Measurements from ENCODE around the gene TRA2B.

The TRA2B gene

GRCh38 chr3:185937689-185938374, at the start of gene TRA2B:
TSS of gene TRA2B (minus strand) at chr3:185938014. CDS start at chr3:185937860, 154 bp downstream.
- peak; percentile 99 for DNase-seq

- no peak for DNase-seq
Observed at GRCh38 chr3:185986198-185986777, 48.5 kb upstream of the TRA2B start.

DNA sequence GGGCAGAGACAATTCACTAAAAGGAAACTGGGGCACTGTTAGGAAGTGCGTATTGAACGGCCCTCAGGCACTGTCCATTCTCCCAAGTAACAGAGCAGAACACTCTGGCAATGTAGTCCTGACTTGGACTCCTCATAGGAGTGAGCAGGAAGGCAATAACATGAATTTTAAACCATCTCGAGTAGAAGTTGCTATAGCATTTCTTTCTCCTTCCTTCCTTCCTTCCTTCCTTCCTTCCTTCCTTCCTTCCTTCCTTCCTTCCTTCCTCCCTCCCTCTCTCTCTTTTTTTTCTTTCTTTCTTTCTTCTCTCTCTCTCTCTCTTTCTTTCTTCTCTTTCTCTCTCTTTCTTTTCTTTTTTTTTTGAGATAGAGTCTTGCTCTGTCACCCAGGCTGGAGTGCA, 46.4 kb upstream of the TRA2B start:
- DNase-seq = no peak

DNA sequence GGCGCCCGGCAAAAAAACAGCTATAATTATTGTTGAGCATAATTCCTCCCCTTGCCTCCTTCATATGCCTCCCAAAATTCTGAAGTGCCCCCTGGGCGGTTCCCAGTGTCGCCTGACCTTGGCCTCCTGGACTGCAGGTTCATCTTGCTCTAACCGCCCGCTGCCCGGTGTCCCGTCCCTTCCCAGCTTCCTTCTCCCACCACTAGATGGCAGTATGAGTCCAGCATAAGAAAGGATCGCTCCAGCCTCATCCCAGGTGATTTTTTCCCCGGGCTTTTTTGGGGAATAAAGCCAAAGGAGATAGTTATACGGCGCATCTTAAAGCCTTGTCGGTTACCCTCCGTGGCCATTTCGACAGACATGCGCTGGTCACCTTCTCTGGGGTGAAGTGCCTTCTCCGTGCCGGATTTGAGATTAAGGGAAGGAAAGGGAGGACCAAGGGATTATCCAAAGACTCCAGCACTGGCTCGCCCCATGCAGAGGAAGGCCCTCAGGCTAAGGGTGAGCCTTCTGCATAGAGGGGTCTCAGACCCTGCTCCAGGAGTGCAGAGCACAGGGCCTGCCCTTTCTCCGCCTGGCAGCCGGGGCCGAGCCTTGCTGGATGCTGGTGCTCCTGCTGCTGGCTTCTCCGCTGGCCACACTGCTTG, 45.8 kb upstream of the TRA2B start:
- DNase-seq = peak; percentile 63

DNA sequence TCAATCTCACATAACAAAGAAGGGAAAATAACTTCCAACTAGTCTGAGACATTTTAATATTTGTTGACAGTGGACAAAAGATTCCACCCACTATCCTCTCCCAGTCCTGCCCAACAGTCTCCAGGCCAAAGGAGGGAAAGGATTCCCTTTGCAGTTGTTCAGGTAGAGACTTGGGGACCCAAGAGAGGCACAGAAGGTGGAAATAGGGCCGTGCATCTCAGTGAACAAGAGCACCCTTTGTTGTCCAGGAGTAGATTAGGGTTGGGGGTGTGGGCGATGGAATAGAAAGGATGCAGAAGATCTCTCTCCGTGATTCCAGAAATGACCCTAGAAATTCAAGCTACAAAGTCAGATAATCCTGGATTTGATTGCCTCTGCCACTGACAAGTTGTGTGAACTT, 44.8 kb upstream of the TRA2B start:
- no peak for DNase-seq

DNA sequence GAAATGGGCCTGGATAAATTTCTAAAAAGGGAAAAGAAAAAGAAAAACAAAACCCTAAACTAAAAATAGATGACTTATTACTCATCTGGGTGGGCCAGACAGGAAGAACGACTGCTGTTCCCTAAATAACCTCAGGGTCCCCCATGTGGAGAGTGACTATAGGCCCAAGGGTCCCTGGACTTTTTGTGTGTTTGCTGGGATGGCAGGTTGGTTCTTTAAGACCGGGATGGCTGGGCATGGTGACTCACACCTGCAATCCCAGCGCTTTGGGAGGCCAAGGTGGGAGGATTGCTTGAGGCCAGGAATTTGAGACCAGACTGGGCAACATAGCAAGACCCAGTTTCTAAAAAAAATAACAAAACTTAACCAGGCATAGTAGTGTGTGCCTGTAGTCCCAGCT, 43.8 kb upstream of the TRA2B start:
- DNase-seq = no peak

- no peak for DNase-seq
Observed at GRCh38 chr3:185979721-185980121, 41.9 kb upstream of the TRA2B start.

- no peak for DNase-seq
Observed at GRCh38 chr3:185978516-185978915, 40.7 kb upstream of the TRA2B start.

- DNase-seq = no peak
Observed at GRCh38 chr3:185977679-185978040, 39.8 kb upstream of the TRA2B start.

DNA sequence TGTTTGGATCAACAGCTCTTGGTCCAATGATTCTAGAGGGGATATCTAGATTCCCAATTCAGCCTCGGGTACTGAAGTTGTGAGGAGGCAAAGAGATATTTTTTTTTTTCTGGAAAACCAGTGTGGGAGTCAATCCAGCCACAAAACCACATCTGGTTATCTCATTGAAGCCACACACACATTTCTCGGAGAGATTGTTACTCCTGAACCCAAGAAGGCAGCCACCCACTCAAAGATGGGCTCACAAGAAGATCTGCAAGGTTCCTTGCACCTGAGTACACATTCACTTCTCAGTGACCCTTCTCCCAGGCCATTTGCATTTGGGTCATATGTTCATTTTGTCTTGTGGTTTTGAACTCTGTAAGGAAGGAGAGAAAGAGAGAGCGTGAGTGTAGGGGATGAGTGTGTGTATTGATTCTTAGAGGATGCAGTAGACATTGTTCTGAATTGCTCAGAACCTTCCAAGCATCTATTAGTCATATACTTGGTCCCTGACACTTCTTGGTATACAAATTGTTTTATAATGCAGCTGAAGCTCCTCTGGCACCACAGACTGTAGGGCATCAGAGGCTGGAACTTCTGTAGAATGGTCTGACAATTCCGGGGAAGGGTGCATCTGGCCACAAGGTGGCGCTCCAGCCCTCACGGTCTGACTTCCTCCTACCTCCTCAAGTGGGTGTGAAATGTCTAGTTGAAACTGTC, 39.3 kb upstream of the TRA2B start:
- peak; percentile 79 for DNase-seq

- DNase-seq = no peak
Observed at GRCh38 chr3:185976100-185976499, 38.3 kb upstream of the TRA2B start.

DNA sequence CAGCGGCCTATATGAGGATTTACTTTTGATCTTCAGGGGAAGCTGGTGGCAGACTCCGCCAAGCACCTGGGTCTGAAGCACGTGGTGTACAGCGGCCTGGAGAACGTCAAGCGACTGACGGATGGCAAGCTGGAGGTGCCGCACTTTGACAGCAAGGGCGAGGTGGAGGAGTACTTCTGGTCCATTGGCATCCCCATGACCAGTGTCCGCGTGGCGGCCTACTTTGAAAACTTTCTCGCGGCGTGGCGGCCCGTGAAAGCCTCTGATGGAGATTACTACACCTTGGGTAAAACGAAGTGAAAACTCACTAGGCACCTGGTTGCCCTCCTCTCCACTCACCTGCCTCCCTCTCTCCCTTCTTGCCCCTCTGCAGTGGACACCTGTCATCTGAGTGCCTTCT, 33.8 kb upstream of the TRA2B start:
- DNase-seq = no peak

GRCh38 chr3:185968168-185968567, 30.4 kb upstream of the TRA2B start:
- DNase-seq = no peak

DNA sequence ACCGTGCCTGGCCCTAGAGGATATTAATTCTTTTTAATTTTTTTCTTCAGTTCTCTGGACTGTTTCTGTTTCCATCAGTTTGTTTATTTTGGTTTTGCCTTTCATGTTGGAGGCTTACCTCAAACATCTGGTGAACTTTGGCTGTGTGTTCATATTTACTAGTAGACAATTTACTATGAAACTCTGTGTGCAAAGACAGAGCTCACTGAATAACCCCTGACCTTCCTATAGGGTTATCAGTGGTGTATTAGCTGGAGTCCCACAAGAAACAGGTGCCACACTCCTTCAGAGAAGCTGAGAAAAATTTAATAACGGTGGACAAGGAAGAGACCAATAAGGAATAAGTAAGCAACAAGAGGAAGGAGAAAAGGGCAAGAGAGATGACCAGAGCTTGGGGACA, 28.8 kb upstream of the TRA2B start:
- DNase-seq = no peak

DNA sequence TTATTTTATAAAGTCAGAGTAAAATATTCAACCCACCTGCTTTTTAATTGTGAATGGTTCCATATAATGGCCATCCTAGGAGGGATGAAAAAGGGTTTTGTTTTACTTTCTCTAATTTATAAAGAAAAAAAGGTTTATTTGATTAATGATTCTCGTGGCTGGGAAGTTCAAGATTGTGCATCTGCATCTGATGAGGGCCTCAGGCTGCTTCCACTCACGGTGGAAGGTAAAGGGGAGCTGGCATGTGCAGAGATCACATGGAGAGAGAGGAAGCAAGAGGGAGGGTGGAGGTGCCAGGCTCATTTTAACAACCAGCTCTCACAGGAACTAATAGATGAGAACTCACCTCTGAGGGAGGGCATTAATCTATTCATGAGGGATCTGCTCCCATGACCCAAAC, 27.7 kb upstream of the TRA2B start:
- DNase-seq = no peak

GRCh38 chr3:185961675-185962232, 23.9 kb upstream of the TRA2B start:
- no peak for DNase-seq

DNA sequence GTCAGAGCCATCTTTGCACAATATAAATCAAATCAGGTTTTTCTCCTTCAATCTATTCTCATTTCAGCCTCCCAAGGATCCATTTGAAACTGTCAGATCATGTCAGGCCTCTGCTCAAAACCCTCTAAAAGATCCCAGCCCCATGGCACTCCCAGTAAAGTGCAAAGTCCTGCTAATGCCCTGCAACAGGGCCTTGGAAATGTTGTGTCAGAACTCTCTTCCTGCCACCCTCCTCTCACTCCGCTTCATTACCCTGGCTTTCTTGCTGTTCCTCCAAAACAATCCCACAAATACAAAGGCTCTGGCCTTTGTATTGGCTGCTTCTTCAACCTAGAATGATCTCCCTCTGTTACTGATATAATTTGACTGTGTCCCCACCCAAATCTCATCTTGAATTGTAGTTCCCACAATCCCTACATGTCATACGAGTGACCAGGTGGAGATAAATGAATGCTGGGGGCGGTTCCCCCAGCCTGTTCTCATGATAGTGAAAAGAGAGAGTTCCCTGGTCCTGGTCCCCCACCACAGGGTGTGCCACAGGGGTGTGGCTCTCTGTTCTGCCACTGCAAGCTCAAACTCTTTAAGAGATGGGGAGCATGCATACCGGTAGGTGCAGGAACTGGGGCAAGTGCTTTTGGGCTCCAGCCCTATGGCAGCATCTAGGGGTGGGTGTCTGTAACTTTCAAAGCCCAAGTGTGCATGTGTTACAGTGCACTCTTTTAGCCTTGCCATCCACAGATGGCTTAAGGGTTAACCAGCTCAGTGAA, 22.9 kb upstream of the TRA2B start:
- peak; percentile 21 for DNase-seq

DNA sequence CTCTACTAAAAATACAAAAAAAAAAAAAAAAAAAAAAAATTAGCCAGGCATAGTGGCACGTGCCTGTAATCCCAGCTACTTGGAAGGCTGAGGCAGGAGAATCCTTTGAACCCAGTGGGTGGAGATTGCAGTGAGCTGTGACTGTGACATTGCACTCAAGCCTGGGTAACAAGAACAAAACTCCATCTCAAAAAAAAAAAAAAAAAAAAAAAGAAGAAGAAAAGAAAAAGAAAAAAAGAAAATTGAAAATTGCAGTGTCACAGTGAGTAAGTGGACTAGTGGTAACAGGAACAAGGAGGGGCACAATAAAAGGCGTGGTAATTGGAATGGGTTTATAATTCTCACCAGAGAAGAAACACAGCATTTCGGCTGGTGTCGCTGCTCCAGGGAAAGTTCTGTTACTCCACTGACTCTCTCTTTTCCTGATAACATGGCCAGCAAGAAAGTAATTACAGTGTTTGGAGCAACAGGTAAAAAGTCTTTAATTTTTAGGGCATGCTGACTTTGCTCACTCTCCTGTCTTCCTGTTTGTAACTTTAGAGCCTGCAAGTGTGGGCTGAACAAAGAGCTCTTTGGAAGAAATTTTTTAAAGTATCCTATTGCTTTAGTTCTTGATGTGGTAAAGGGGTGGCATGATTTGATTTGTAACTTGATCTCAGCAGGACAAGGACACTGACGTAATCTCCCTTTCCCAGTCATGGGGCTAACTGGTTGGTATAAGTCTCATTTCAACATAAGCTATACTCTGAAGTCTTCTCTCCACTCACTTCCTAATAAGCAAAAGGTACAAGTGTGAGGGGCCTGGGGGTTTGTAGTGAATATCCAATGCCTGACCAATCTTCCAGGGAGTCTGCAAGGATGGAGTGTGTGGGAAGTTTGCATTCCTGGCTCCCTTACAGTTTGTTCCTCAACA, 22.1 kb upstream of the TRA2B start:
- DNase-seq = peak; percentile 93

DNA sequence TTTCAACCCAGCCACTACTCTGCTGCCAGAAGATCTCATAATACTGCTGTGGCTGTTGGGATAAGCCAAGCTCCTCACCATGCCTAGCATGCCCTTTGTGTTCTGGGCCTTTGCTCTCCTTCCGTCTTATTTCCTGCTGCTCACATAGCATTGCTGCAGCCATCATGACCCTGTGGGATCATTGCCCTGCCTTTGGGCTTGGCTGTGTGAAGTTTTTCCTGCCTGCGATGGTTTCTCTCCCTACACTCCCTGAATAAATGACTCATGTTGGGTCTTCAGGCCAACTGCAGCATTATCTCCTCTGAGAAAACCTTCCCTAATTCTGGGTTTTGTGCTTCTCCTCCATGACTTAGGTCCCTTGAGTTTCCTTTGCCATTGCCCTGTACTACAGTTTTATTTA, 20.8 kb upstream of the TRA2B start:
- DNase-seq = no peak

DNA sequence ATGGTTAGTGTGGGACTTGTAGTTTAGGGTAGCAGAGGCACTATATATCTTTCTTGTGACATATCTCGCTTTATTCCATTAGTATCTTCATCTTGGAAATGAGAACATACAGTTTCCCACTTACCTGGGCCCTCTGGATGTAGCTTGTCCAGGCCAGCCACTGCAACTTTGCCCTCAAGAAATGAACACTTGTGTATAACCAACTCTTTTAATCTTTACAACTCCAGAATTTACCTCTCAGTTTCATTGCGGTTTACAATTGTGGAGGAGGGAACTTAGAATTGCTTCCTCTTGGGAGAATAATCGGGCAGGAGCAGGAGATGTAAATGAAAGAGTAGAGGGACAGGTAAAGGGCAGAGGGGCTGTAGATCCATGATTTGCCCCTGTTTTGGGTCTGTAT, 18.4 kb upstream of the TRA2B start:
- DNase-seq = no peak

- DNase-seq = no peak
Observed at GRCh38 chr3:185954366-185954723, 16.5 kb upstream of the TRA2B start.

DNA sequence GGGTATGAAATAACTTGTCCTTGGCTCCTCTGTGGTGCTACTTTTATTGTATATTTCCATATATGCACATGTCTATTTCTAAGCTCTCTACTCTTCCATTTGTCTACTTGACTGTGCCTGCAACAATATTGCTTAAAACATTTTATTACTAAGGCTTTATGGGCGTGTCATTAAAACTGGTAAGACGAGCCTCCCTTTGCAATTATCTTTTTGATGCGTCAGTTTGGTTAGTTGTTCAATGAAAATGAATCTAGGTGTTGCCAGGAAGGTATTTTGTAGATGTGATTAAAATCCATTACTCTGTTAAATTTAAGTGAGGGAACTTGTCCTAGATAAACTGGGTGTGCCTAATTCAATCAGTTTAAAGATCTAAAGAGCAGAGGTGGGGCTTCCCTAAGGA, 12.9 kb upstream of the TRA2B start:
- DNase-seq = no peak
